GM23338 (cell line): ENCODE measurements around the gene ZNF451. TPM values are rescaled to one million over a fixed set of nuclear protein-coding genes. Genes with fewer than 3 reads are reported as not detected.

ENCODE experiments used
- ATAC-seq: fragments of 200-7000 bp; cut with Tn5 transposase; 3 replicates; pipeline ENCODE4 v1.9.1; 2020
- DNase-seq: peaks from one replicate; pipeline ENCODE4 v3.0.0-alpha.2; 2015; ENCODE audit warnings: low spot score
- H2AFZ ChIP-seq: fragments of 200-600 bp; sonication (generic); 2 replicates; pipeline ENCODE4 v1.8.0; 2016; ENCODE audit warnings: antibody characterized with exemption, mild to moderate bottlenecking, moderate library complexity
- H3F3A ChIP-seq: fragments of 200-600 bp; sonication (generic); replicated peaks from 2 replicates; pipeline ENCODE4 v1.8.0; 2017; ENCODE audit warnings: antibody characterized with exemption, mixed run types, low read depth
- H3K27ac ChIP-seq: fragments of 200-600 bp; sonication (generic); 2 replicates; pipeline ENCODE4 v1.6.1; 2016; ENCODE audit warnings: low read depth
- H3K27me3 ChIP-seq: fragments of 200-600 bp; sonication (generic); 2 replicates; pipeline ENCODE4 v1.8.0; 2016; ENCODE audit warnings: mild to moderate bottlenecking, mixed run types, moderate library complexity; ENCODE audit not compliant: insufficient read depth
- H3K36me3 ChIP-seq: fragments of 200-600 bp; sonication (generic); 2 replicates; pipeline ENCODE4 v1.8.0; 2016; ENCODE audit warnings: mild to moderate bottlenecking; ENCODE audit not compliant: insufficient read depth
- H3K4me1 ChIP-seq: fragments of 200-600 bp; sonication (generic); 2 replicates; pipeline ENCODE4 v1.8.0; 2016; ENCODE audit warnings: mild to moderate bottlenecking, moderate library complexity; ENCODE audit not compliant: insufficient read depth
- H3K4me2 ChIP-seq: fragments of 200-600 bp; sonication (generic); 2 replicates; pipeline ENCODE4 v1.7.1; 2017; ENCODE audit warnings: mixed run types
- H3K4me3 ChIP-seq: fragments of 200-600 bp; sonication (generic); 2 replicates; pipeline ENCODE4 v1.6.1; 2016; ENCODE audit warnings: mixed run types
- H3K79me2 ChIP-seq: fragments of 200-600 bp; sonication (generic); replicated peaks from 2 replicates; pipeline ENCODE4 v1.8.0; 2017; ENCODE audit warnings: mild to moderate bottlenecking; ENCODE audit not compliant: insufficient read depth
- H3K9me2 ChIP-seq: fragments of 200-600 bp; sonication (generic); 2 replicates; pipeline ENCODE4 v1.8.0; 2017; ENCODE audit not compliant: insufficient read depth
- H4K20me1 ChIP-seq: fragments of 200-600 bp; sonication (generic); replicated peaks from 2 replicates; pipeline ENCODE4 v1.8.0; 2017; ENCODE audit warnings: mild to moderate bottlenecking; ENCODE audit not compliant: insufficient read depth
- H3K27ac Mint-ChIP-seq: 2 replicates; pipeline ENCODE4 v1.8.0; 2020; ENCODE audit warnings: inconsistent platforms, mild to moderate bottlenecking, moderate library complexity, mixed read lengths
- H3K27me3 Mint-ChIP-seq: 3 replicates; pipeline ENCODE4 v1.8.0; 2022; ENCODE audit warnings: low read depth, mild to moderate bottlenecking, moderate library complexity, mixed read lengths, inconsistent platforms; ENCODE audit not compliant: insufficient read depth, poor library complexity
- H3K36me3 Mint-ChIP-seq: 3 replicates; pipeline ENCODE4 v1.8.0; 2021; ENCODE audit warnings: low read depth, mild to moderate bottlenecking, inconsistent platforms, moderate library complexity, mixed read lengths
- H3K4me1 Mint-ChIP-seq: 3 replicates; pipeline ENCODE4 v1.8.0; 2020; ENCODE audit warnings: mild to moderate bottlenecking, inconsistent platforms, mixed read lengths
- H3K4me3 Mint-ChIP-seq: 3 replicates; pipeline ENCODE4 v1.8.0; 2021; ENCODE audit warnings: moderate library complexity, mild to moderate bottlenecking, inconsistent platforms, mixed read lengths
- H3K9me3 Mint-ChIP-seq: 3 replicates; pipeline ENCODE4 v1.8.0; 2020; ENCODE audit warnings: moderate library complexity, mild to moderate bottlenecking, inconsistent platforms, mixed read lengths
- CREB1 ChIP-seq: fragments of 250-450 bp; sonication (Bioruptor Pico); IDR thresholded peaks from 2 replicates; pipeline ENCODE4 v1.5.0; 2020; ENCODE audit warnings: low read depth, mild to moderate bottlenecking, moderate library complexity
- EZH2 ChIP-seq: fragments of 200-600 bp; sonication (generic); IDR thresholded peaks from one replicate; pipeline ENCODE4 v1.8.0; 2017; ENCODE audit warnings: antibody characterized with exemption, mild to moderate bottlenecking, low read depth; ENCODE audit not compliant: unreplicated experiment
- EZH2phosphoT487 ChIP-seq: fragments of 200-600 bp; sonication (generic); IDR thresholded peaks from one replicate; pipeline ENCODE4 v1.8.1; 2018; ENCODE audit warnings: antibody characterized with exemption; ENCODE audit not compliant: unreplicated experiment
- JUNB ChIP-seq: IDR thresholded peaks from one replicate; pipeline ENCODE4 v1.6.1; 2016; ENCODE audit warnings: antibody characterized with exemption; ENCODE audit not compliant: unreplicated experiment
- NANOG ChIP-seq: IDR thresholded peaks from 2 replicates; pipeline ENCODE4 v1.6.1; 2016; ENCODE audit warnings: antibody characterized with exemption, borderline replicate concordance
- POLR2AphosphoS5 ChIP-seq: IDR thresholded peaks from 2 replicates; pipeline ENCODE4 v1.6.1; 2016; ENCODE audit warnings: antibody characterized with exemption, low read depth
- STAT1 ChIP-seq: IDR thresholded peaks from one replicate; pipeline ENCODE4 v1.6.1; 2016; ENCODE audit warnings: antibody characterized with exemption; ENCODE audit not compliant: unreplicated experiment
- ZNF114 ChIP-seq: fragments of 250-450 bp; sonication (Bioruptor Pico); IDR thresholded peaks from 2 replicates; pipeline ENCODE4 v1.5.0; 2020; ENCODE audit warnings: mild to moderate bottlenecking, moderate library complexity
- polyA plus RNA-seq: library from polyadenylated mRNA; unstranded; fragments of >200 nt; fragmentation: Nextera tagmentation; extraction: Ambion mirVana; gene quantifications from 2 replicates; pipeline ENCODE4 v1.2.1, GENCODE V29; 2016
- total RNA-seq: library from RNA; depleted of rRNA; stranded (reverse); fragments of >200 nt; shearing (Covaris generic); gene quantifications from 2 replicates; pipeline ENCODE4 v1.2.3, GENCODE V29; 2014
- TF ChIP-seq, protein P1 (sequence below): fragments of 250-450 bp; sonication (Bioruptor Pico); IDR thresholded peaks from 2 replicates; pipeline ENCODE4 v1.5.0; 2020; ENCODE audit warnings: mild to moderate bottlenecking, moderate library complexity
- TF ChIP-seq, protein P2 (sequence below): IDR thresholded peaks from 2 replicates; pipeline ENCODE4 v1.6.1; 2016; ENCODE audit warnings: antibody characterized with exemption
- TF ChIP-seq, protein P3 (sequence below), 2 experiments: fragments of 200-600 bp in 1 of 2; sonication (generic) in 1 of 2; conservative IDR thresholded peaks; 2 replicates each; pipeline versions ENCODE4 v1.5.1 to v1.6.1; 2016 to 2017; ENCODE audit warnings: antibody characterized with exemption in 2 of 2, low read depth in 2 of 2, mild to moderate bottlenecking in 2 of 2, moderate library complexity in 1 of 2

Gene ZNF451
- total and polyA plus RNA-seq, 2 experiments from 2014 or later, result 44.8 to 54.1 TPM

DNA sequence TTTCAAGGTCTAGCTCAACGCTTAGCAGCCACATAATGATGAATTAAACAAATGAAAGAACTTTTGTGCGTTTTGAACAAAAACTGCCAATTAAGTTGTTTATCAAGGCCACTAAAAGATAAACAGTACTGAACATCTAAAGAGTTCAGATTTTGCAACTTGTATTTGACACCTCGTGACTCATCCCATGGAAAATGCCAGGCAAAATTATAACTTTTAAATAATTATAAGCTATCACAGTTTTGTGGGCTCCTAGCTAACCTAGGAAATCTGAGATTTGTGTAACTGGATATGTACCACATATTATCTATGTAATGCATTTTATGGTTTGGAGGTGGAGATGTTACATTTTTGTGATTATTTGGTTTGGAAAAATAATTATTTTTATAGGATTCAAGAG, 72.5 kb downstream of the ZNF451 start:
- Histone ChIP-seq H3K79me2 (no peaks in the 10 kb centered on the region), H3K4me3 (no peak overlapping the region), H3K36me3 (peaks cover 4% of the 10 kb centered on the region; the same call in 1 of the 2 replicates), H4K20me1 (no peaks in the 10 kb centered on the region), H3K27ac (no peak overlapping the region), H2AFZ (no peak overlapping the region), H3K27me3 (no peaks in the 10 kb centered on the region), H3K4me1 (no peaks in the 10 kb centered on the region), H3F3A (0 out of 2 replicates have a peak, but pooled peaks cover 2% of the 10 kb centered on the region), H3K9me2 (no peaks in the 10 kb centered on the region), H3K4me2 (no peak overlapping the region)
- Mint-ChIP-seq H3K4me3 (no peak overlapping the region), H3K4me1 (no peaks in the 10 kb centered on the region), H3K9me3 (no peaks in the 10 kb centered on the region), H3K36me3 (0 out of 3 replicates have a peak, but pooled peaks cover 3% of the 10 kb centered on the region), H3K27me3 (no peaks in the 10 kb centered on the region), H3K27ac (no peak overlapping the region)
- ATAC-seq (no peak), DNase-seq (no peak)
- TF ChIP-seq POLR2AphosphoS5 (no peak), STAT1 (no peak), EZH2 (no peak), CREB1 (CRISPR knock-in tag) (no peak), JUNB (no peak)
- TF ChIP-seq, protein P1, sequence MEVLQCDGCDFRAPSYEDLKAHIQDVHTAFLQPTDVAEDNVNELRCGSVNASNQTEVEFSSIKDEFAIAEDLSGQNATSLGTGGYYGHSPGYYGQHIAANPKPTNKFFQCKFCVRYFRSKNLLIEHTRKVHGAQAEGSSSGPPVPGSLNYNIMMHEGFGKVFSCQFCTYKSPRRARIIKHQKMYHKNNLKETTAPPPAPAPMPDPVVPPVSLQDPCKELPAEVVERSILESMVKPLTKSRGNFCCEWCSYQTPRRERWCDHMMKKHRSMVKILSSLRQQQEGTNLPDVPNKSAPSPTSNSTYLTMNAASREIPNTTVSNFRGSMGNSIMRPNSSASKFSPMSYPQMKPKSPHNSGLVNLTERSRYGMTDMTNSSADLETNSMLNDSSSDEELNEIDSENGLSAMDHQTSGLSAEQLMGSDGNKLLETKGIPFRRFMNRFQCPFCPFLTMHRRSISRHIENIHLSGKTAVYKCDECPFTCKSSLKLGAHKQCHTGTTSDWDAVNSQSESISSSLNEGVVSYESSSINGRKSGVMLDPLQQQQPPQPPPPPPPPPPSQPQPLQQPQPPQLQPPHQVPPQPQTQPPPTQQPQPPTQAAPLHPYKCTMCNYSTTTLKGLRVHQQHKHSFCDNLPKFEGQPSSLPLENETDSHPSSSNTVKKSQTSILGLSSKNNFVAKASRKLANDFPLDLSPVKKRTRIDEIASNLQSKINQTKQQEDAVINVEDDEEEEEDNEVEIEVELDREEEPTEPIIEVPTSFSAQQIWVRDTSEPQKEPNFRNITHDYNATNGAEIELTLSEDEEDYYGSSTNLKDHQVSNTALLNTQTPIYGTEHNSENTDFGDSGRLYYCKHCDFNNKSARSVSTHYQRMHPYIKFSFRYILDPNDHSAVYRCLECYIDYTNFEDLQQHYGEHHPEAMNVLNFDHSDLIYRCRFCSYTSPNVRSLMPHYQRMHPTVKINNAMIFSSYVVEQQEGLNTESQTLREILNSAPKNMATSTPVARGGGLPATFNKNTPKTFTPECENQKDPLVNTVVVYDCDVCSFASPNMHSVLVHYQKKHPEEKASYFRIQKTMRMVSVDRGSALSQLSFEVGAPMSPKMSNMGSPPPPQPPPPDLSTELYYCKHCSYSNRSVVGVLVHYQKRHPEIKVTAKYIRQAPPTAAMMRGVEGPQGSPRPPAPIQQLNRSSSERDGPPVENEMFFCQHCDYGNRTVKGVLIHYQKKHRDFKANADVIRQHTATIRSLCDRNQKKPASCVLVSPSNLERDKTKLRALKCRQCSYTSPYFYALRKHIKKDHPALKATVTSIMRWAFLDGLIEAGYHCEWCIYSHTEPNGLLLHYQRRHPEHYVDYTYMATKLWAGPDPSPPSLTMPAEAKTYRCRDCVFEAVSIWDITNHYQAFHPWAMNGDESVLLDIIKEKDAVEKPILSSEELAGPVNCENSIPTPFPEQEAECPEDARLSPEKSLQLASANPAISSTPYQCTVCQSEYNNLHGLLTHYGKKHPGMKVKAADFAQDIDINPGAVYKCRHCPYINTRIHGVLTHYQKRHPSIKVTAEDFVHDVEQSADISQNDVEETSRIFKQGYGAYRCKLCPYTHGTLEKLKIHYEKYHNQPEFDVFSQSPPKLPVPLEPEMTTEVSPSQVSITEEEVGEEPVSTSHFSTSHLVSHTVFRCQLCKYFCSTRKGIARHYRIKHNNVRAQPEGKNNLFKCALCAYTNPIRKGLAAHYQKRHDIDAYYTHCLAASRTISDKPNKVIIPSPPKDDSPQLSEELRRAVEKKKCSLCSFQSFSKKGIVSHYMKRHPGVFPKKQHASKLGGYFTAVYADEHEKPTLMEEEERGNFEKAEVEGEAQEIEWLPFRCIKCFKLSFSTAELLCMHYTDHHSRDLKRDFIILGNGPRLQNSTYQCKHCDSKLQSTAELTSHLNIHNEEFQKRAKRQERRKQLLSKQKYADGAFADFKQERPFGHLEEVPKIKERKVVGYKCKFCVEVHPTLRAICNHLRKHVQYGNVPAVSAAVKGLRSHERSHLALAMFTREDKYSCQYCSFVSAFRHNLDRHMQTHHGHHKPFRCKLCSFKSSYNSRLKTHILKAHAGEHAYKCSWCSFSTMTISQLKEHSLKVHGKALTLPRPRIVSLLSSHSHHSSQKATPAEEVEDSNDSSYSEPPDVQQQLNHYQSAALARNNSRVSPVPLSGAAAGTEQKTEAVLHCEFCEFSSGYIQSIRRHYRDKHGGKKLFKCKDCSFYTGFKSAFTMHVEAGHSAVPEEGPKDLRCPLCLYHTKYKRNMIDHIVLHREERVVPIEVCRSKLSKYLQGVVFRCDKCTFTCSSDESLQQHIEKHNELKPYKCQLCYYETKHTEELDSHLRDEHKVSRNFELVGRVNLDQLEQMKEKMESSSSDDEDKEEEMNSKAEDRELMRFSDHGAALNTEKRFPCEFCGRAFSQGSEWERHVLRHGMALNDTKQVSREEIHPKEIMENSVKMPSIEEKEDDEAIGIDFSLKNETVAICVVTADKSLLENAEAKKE, result no peak

DNA sequence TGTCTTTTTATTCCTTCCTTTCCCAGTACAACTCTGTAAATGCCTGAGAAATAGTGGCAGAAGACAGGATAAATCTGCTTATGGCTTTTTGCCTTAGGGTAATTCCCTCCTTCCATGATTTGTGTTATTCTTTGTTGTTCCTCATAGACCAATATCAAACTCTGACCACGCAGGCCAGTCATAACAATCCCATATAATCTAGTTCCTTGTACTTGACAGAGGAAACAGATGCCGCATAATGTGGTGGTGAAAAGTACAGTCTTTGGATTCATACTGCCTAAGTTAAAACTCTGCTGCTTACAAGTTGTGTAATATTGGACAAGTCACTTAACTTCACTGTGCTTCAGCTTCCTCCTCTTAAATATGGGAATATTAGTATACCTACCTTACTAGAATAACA, 74.0 kb downstream of the ZNF451 start:
- DNase-seq, result no peak

More for the DNA sequence above, 74.0 kb downstream of the ZNF451 start:
- no peak overlapping the region for H3K4me3 ChIP-seq
- Mint-ChIP-seq H3K27me3 (no peaks in the 10 kb centered on the region), H3K27ac (no peak overlapping the region), H3K4me3 (no peak overlapping the region), H3K9me3 (no peaks in the 10 kb centered on the region), H3K4me1 (no peaks in the 10 kb centered on the region), H3K36me3 (0 out of 3 replicates have a peak, but pooled peaks cover 3% of the 10 kb centered on the region)
- no peaks in the 10 kb centered on the region for H3K9me2 ChIP-seq
- H3K27me3 ChIP-seq, result no peaks in the 10 kb centered on the region
- H3K27ac ChIP-seq, result no peak overlapping the region
- TF ChIP-seq, protein P2, sequence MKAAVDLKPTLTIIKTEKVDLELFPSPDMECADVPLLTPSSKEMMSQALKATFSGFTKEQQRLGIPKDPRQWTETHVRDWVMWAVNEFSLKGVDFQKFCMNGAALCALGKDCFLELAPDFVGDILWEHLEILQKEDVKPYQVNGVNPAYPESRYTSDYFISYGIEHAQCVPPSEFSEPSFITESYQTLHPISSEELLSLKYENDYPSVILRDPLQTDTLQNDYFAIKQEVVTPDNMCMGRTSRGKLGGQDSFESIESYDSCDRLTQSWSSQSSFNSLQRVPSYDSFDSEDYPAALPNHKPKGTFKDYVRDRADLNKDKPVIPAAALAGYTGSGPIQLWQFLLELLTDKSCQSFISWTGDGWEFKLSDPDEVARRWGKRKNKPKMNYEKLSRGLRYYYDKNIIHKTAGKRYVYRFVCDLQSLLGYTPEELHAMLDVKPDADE, result no peak
- TF ChIP-seq, protein P3, sequence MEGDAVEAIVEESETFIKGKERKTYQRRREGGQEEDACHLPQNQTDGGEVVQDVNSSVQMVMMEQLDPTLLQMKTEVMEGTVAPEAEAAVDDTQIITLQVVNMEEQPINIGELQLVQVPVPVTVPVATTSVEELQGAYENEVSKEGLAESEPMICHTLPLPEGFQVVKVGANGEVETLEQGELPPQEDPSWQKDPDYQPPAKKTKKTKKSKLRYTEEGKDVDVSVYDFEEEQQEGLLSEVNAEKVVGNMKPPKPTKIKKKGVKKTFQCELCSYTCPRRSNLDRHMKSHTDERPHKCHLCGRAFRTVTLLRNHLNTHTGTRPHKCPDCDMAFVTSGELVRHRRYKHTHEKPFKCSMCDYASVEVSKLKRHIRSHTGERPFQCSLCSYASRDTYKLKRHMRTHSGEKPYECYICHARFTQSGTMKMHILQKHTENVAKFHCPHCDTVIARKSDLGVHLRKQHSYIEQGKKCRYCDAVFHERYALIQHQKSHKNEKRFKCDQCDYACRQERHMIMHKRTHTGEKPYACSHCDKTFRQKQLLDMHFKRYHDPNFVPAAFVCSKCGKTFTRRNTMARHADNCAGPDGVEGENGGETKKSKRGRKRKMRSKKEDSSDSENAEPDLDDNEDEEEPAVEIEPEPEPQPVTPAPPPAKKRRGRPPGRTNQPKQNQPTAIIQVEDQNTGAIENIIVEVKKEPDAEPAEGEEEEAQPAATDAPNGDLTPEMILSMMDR (conservative IDR thresholded peaks at IDR 0.05; ENCODE audit: low read depth in 2 of 2), result no peak
- TF ChIP-seq JUNB (no peak), NANOG (no peak), ZNF114 (no peak), EZH2phosphoT487 (no peak), EZH2 (no peak), STAT1 (no peak), CREB1 (CRISPR knock-in tag) (no peak)
- peaks cover 10% of the 10 kb centered on the region; the same call in 1 of the 2 replicates for H3K36me3 ChIP-seq
- H3K4me2 ChIP-seq, result no peak overlapping the region
- no peaks in the 10 kb centered on the region for H3K79me2 ChIP-seq
- H3K4me1 ChIP-seq, result no peaks in the 10 kb centered on the region
- H3F3A ChIP-seq, result 0 out of 2 replicates have a peak, but pooled peaks cover 2% of the 10 kb centered on the region
- H2AFZ ChIP-seq, result no peak overlapping the region
- H4K20me1 ChIP-seq, result no peaks in the 10 kb centered on the region
- no peak for ATAC-seq
